Natural killer cell (primary cell): ENCODE results near the gene SNCG. TPM values are rescaled to one million over a fixed set of nuclear protein-coding genes. Genes with fewer than 3 reads are reported as not detected.

ENCODE experiments used
- ATAC-seq, 3 donors: fragments of 150-1000 bp in 2 of 3; fragments of 200-7000 bp in 1 of 3; cut with Tn5 transposase; 1 replicate in 1 of 3; 2 replicates in 2 of 3; pipeline ENCODE4 v1.10.0; 2021; ENCODE audit warnings: mild to moderate bottlenecking in 2 of 3, moderate library complexity in 2 of 3
- DNase-seq, 2 donors: peaks; one replicate each; pipeline versions ENCODE4 v3.0.0 to v3.0.0-alpha.2; 2013 to 2021; ENCODE audit warnings: mixed read lengths in 1 of 2
- H3K27ac ChIP-seq: one replicate; pipeline ENCODE4 v1.5.1; 2013; ENCODE audit warnings: mild to moderate bottlenecking, low read length
- H3K27me3 ChIP-seq: one replicate; pipeline ENCODE4 v1.6.1; 2013; ENCODE audit warnings: low read length; ENCODE audit not compliant: control insufficient read depth, insufficient read depth
- H3K36me3 ChIP-seq: one replicate; pipeline ENCODE4 v1.6.1; 2013; ENCODE audit warnings: low read length; ENCODE audit not compliant: control insufficient read depth, insufficient read depth
- H3K4me1 ChIP-seq: one replicate; pipeline ENCODE4 v1.6.1; 2013; ENCODE audit warnings: low read length; ENCODE audit not compliant: control insufficient read depth, insufficient read depth
- H3K4me3 ChIP-seq: one replicate; pipeline ENCODE4 v1.5.1; 2013; ENCODE audit warnings: low read length
- H3K9me3 ChIP-seq: one replicate; pipeline ENCODE4 v1.6.1; 2013; ENCODE audit warnings: low read length; ENCODE audit not compliant: control insufficient read depth, insufficient read depth
- H3K27ac Mint-ChIP-seq, 2 donors: one replicate each; pipeline ENCODE4 v1.8.0; 2022; ENCODE audit warnings: mild to moderate bottlenecking in 2 of 2, mixed read lengths in 2 of 2, moderate library complexity in 1 of 2
- H3K27me3 Mint-ChIP-seq, 2 donors: one replicate each; pipeline ENCODE4 v1.8.0; 2022; ENCODE audit warnings: low read depth in 2 of 2, mixed read lengths in 2 of 2
- H3K36me3 Mint-ChIP-seq: one replicate; pipeline ENCODE4 v1.8.0; 2022; ENCODE audit warnings: mixed read lengths
- H3K4me1 Mint-ChIP-seq, 2 donors: one replicate each; pipeline ENCODE4 v1.8.0; 2022; ENCODE audit warnings: mixed read lengths in 2 of 2
- H3K4me3 Mint-ChIP-seq: one replicate; pipeline ENCODE4 v1.8.0; 2022; ENCODE audit warnings: mild to moderate bottlenecking, moderate library complexity, mixed read lengths
- H3K9me3 Mint-ChIP-seq, 2 donors: one replicate each; pipeline ENCODE4 v1.8.0; 2022; ENCODE audit warnings: mixed read lengths in 2 of 2
- CTCF ChIP-seq: fragments of 200-600 bp; IDR thresholded peaks from one replicate; pipeline ENCODE4 v1.8.0; 2022; ENCODE audit warnings: antibody characterized with exemption
- WGBS: methylation state at CpG from one replicate; pipeline ENCODE4 v1.1.7; 2013; ENCODE audit warnings: missing lambda C conversion rate; ENCODE audit not compliant: insufficient coverage; 5-methylcytosine and 5-hydroxymethylcytosine counted together
- intact Hi-C: fragments of 100-400 bp; cut with micrococcal nuclease; formaldehyde crosslinking; loops from one replicate; pipeline ENCODE4 v1.14.2; 2022
- total RNA-seq, 4 donors: library from RNA; stranded (reverse); fragments of 120-200 nt in 1 of 4; gene quantifications; one replicate each; pipeline versions ENCODE4 v1.2.3 to v1.2.4, GENCODE V29; 2013 to 2022

SNCG gene
- total RNA-seq, 3 donors from 2014 or later (not counting 1 experiment from before 2014, with no cell fraction given) = not detected

- H3K27me3 ChIP-seq = no peaks in the 10 kb centered on the region
- H3K27me3 Mint-ChIP-seq = no peaks in the 10 kb centered on the region
- no peak within 1 kb of the TSS for H3K27ac ChIP-seq
- no peak for ATAC-seq
- H3K4me1 Mint-ChIP-seq = no peaks in the 10 kb centered on the region
- peaks cover 12% of the 10 kb centered on the region for H3K4me1 ChIP-seq
- no peaks in the 10 kb centered on the region for H3K36me3 Mint-ChIP-seq
- H3K9me3 ChIP-seq = peaks cover 4% of the 10 kb centered on the region
- H3K27ac Mint-ChIP-seq = peak within 1 kb of the TSS in 1 of 2 donors; percentile 11
- intact Hi-C loops = no loop called here
- no peaks in the 10 kb centered on the region for H3K36me3 ChIP-seq
- no peaks in the 10 kb centered on the region for H3K9me3 Mint-ChIP-seq
- no peak for TF ChIP-seq CTCF
- no peak within 1 kb of the TSS for H3K4me3 ChIP-seq
- no peak for DNase-seq
- 44% methylated on average over 9 of the region's 9 CpGs for WGBS
- H3K4me3 Mint-ChIP-seq = no peak within 1 kb of the TSS
Observed at GRCh38 chr10:86957471-86958115, 806 bp upstream of the SNCG start, which contains the start of gene MMRN2. Gene MMRN2, minus strand, starts transcription at chr10:86957615. Its CDS starts 74 bp downstream, at chr10:86957541.

- no peak for DNase-seq
- Mint-ChIP-seq H3K36me3 (no peaks in the 10 kb centered on the region), H3K27me3 (no peaks in the 10 kb centered on the region), H3K9me3 (no peaks in the 10 kb centered on the region), H3K4me1 (no peaks in the 10 kb centered on the region), H3K27ac (no peak overlapping the region), H3K4me3 (no peak overlapping the region)
- Histone ChIP-seq H3K4me1 (peaks cover 13% of the 10 kb centered on the region), H3K27me3 (no peaks in the 10 kb centered on the region), H3K9me3 (no peaks in the 10 kb centered on the region), H3K27ac (no peak overlapping the region), H3K4me3 (no peak overlapping the region), H3K36me3 (no peaks in the 10 kb centered on the region)
- ATAC-seq = no peak
- 73% methylated on average over 16 of the region's 16 CpGs for WGBS
- intact Hi-C loops = no loop called here
- TF ChIP-seq CTCF = no peak
Observed at GRCh38 chr10:86958901-86959736, 720 bp downstream of the SNCG start.

GRCh38 chr10:86959737-86960002 is 1.3 kb downstream of the SNCG start:
- DNase-seq = no peak
- no peaks in the 10 kb centered on the region for H3K36me3 Mint-ChIP-seq
- ATAC-seq = no peak
- Histone ChIP-seq H3K27me3 (no peaks in the 10 kb centered on the region), H3K36me3 (no peaks in the 10 kb centered on the region), H3K9me3 (no peaks in the 10 kb centered on the region), H3K4me3 (no peak overlapping the region), H3K27ac (no peak overlapping the region), H3K4me1 (peaks cover 13% of the 10 kb centered on the region)
- no peak overlapping the region for H3K4me3 Mint-ChIP-seq
- no peaks in the 10 kb centered on the region for H3K27me3 Mint-ChIP-seq
- no peak for TF ChIP-seq CTCF
- intact Hi-C loops = no loop called here
- no peaks in the 10 kb centered on the region for H3K9me3 Mint-ChIP-seq
- 82% methylated on average over 2 of the region's 2 CpGs for WGBS
- no peak overlapping the region for H3K27ac Mint-ChIP-seq
- no peaks in the 10 kb centered on the region for H3K4me1 Mint-ChIP-seq
